Measurements from ENCODE around the gene PDLIM3. TPM values are rescaled to one million over a fixed set of nuclear protein-coding genes. Genes with fewer than 3 reads are reported as not detected.

Gene PDLIM3
- total and polyA plus RNA-seq, 4 donors, result 45.3 to 140 (median 90.3) TPM

DNA sequence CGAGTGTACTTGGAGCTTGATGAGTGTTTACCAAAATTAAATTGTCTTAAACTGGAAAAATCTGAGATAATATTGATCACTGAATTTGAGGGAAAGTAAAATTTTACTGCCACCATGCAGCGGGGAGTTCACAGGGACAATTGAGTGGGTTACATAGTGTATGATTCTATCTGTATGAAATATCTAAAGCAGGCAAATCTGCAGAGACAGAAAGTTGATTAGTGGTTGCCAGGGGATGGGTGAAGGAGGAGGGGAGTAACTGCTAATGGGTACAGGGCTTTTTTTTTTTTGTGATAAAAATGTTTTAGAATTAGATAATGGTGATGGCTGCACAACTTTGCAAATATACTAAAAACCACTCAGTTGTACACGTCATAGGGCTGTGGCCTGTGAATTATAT lies 35.4 kb upstream of the PDLIM3 start:
- H3K27me3 ChIP-seq (ENCODE audit: control insufficient read depth, insufficient read depth, low read length), result no peaks in the 10 kb centered on the region
- peaks cover 20% of the 10 kb centered on the region for H3K4me1 ChIP-seq (ENCODE audit: control insufficient read depth, insufficient read depth, low read length)
- H3K27ac ChIP-seq (ENCODE audit: low read depth, low read length), result no peak overlapping the region
- H3K9me3 ChIP-seq (ENCODE audit: control insufficient read depth, insufficient read depth, low read length), result no peaks in the 10 kb centered on the region
- WGBS (ENCODE audit: insufficient coverage), result 100% methylated on average over 2 of the region's 3 CpGs
- H3K36me3 ChIP-seq (ENCODE audit: control insufficient read depth, insufficient read depth, low read length), result no peaks in the 10 kb centered on the region
- no peak for DNase-seq (ENCODE audit: low read depth in 4 of 6, low spot score in 6 of 6)
- no peak overlapping the region for H3K4me3 ChIP-seq (ENCODE audit: low read depth, low read length)

DNA sequence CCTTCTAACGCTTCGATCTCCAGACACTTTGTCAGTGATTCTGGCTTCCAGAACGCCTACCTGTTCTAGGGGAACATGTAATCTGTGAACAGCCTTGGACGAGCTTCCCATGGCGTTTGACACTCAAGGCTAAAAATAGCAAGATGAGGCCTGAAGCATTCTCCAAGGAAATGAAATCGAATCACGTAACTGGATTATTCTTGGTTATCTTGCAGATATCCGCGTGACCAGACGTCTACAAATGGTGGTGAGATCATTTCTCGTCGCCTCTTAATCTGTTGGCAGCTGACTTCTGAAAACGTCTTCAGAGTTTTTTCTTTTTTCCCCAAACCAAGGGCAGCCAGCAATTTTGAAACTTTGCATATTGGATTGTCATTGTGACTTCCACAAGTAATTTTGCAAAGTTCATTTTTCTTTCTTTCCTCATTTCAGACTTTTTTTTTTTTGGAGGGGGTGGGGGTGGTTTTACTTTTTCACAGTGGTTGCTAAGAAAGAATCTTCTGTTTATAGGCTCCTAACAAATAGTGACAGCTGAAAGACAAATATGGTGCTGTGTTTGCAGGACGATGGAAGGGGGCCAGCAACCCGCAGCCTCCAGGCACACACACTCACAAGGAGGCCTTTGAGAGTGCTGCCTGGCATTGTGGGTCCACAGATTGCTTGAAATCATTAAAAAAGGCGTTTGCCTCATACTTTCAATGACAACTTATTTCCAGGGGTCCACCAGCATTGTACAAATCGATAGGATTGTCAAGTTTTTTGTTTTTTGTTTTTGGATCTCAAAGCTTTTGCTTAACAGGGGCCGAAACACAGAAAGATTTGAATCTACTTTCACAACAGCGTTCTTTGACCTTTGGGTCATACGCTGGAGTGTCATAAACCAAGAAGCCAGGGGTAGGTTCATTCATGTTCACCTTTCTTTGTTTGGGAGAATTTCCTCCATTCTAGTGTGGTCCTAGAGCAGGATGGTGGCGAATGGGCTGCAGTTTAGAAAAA lies 32.4 kb upstream of the PDLIM3 start:
- Histone ChIP-seq H3K9me3 (ENCODE audit: control insufficient read depth, insufficient read depth, low read length) (peaks cover 1% of the 10 kb centered on the region), H3K4me3 (ENCODE audit: low read depth, low read length) (no peak overlapping the region), H3K36me3 (ENCODE audit: control insufficient read depth, insufficient read depth, low read length) (no peaks in the 10 kb centered on the region), H3K4me1 (ENCODE audit: control insufficient read depth, insufficient read depth, low read length) (peaks cover 18% of the 10 kb centered on the region), H3K27me3 (ENCODE audit: control insufficient read depth, insufficient read depth, low read length) (no peaks in the 10 kb centered on the region), H3K27ac (ENCODE audit: low read depth, low read length) (peak overlapping the region; percentile 89)
- peak in 5 of 6 donors; percentile 58 to 91 (median 71) for DNase-seq (ENCODE audit: low read depth in 4 of 6, low spot score in 6 of 6)
- WGBS (ENCODE audit: insufficient coverage), result 36% methylated on average over 14 of the region's 21 CpGs

- Histone ChIP-seq H3K9me3 (ENCODE audit: control insufficient read depth, insufficient read depth, low read length) (peaks cover 1% of the 10 kb centered on the region), H3K4me1 (ENCODE audit: control insufficient read depth, insufficient read depth, low read length) (peaks cover 18% of the 10 kb centered on the region), H3K27ac (ENCODE audit: low read depth, low read length) (peak overlapping the region; percentile 89), H3K36me3 (ENCODE audit: control insufficient read depth, insufficient read depth, low read length) (no peaks in the 10 kb centered on the region), H3K27me3 (ENCODE audit: control insufficient read depth, insufficient read depth, low read length) (no peaks in the 10 kb centered on the region), H3K4me3 (ENCODE audit: low read depth, low read length) (no peak overlapping the region)
- 67% methylated on average over 1 of the region's 1 CpG for WGBS (ENCODE audit: insufficient coverage)
- peak in 5 of 6 donors; percentile 42 to 88 (median 56) for DNase-seq (ENCODE audit: low read depth in 4 of 6, low spot score in 6 of 6)
Observed at GRCh38 chr4:185566972-185567371, 31.7 kb upstream of the PDLIM3 start.

- Histone ChIP-seq H3K27me3 (ENCODE audit: control insufficient read depth, insufficient read depth, low read length) (no peaks in the 10 kb centered on the region), H3K27ac (ENCODE audit: low read depth, low read length) (peak overlapping the region; percentile 89)
Observed at GRCh38 chr4:185566425-185566824, 31.1 kb upstream of the PDLIM3 start.

DNA sequence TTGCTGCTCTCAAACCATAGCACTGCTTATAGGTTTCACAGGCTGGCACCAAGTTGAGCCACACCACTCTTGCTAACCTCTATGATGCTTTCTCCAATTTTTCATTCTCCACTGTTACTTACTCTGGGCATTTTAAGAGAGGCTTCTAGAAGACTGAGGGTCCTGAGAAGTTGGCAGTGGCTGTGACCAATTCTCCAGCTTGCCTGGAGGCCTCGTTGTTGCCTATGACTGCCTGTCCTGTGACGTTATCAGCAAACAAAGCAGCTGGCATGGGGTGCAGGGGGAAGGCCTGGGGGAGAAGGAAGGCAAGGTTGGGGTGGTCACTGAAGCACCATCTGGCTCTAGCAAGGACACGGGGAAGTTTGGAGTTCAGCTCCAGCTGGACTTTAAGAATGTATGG lies 30.4 kb upstream of the PDLIM3 start:
- 55% methylated on average over 3 of the region's 3 CpGs for WGBS (ENCODE audit: insufficient coverage)
- Histone ChIP-seq H3K27ac (ENCODE audit: low read depth, low read length) (no peak overlapping the region), H3K36me3 (ENCODE audit: control insufficient read depth, insufficient read depth, low read length) (no peaks in the 10 kb centered on the region), H3K27me3 (ENCODE audit: control insufficient read depth, insufficient read depth, low read length) (no peaks in the 10 kb centered on the region), H3K9me3 (ENCODE audit: control insufficient read depth, insufficient read depth, low read length) (peaks cover 1% of the 10 kb centered on the region), H3K4me1 (ENCODE audit: control insufficient read depth, insufficient read depth, low read length) (peaks cover 18% of the 10 kb centered on the region), H3K4me3 (ENCODE audit: low read depth, low read length) (no peak overlapping the region)
- DNase-seq (ENCODE audit: low read depth in 4 of 6, low spot score in 6 of 6), result no peak

More at GRCh38 chr4:185566425-185566824, 31.1 kb upstream of the PDLIM3 start:
- Histone ChIP-seq H3K9me3 (ENCODE audit: control insufficient read depth, insufficient read depth, low read length) (peaks cover 1% of the 10 kb centered on the region), H3K4me1 (ENCODE audit: control insufficient read depth, insufficient read depth, low read length) (peaks cover 18% of the 10 kb centered on the region), H3K36me3 (ENCODE audit: control insufficient read depth, insufficient read depth, low read length) (no peaks in the 10 kb centered on the region), H3K4me3 (ENCODE audit: low read depth, low read length) (no peak overlapping the region)
- WGBS (ENCODE audit: insufficient coverage), result 75% methylated on average over 4 of the region's 8 CpGs
- no peak for DNase-seq (ENCODE audit: low read depth in 4 of 6, low spot score in 6 of 6)

GRCh38 chr4:185564349-185564748 lies 29.0 kb upstream of the PDLIM3 start:
- H3K27ac ChIP-seq (ENCODE audit: low read depth, low read length), result no peak overlapping the region
- H3K36me3 ChIP-seq (ENCODE audit: control insufficient read depth, insufficient read depth, low read length), result no peaks in the 10 kb centered on the region
- DNase-seq (ENCODE audit: low read depth in 4 of 6, low spot score in 6 of 6), result no peak
- WGBS (ENCODE audit: insufficient coverage), result 100% methylated on average over 1 of the region's 3 CpGs
- peaks cover 1% of the 10 kb centered on the region for H3K9me3 ChIP-seq (ENCODE audit: control insufficient read depth, insufficient read depth, low read length)
- no peaks in the 10 kb centered on the region for H3K27me3 ChIP-seq (ENCODE audit: control insufficient read depth, insufficient read depth, low read length)
- peaks cover 18% of the 10 kb centered on the region for H3K4me1 ChIP-seq (ENCODE audit: control insufficient read depth, insufficient read depth, low read length)
- no peak overlapping the region for H3K4me3 ChIP-seq (ENCODE audit: low read depth, low read length)

- no peaks in the 10 kb centered on the region for H3K27me3 ChIP-seq (ENCODE audit: control insufficient read depth, insufficient read depth, low read length)
- no peak overlapping the region for H3K27ac ChIP-seq (ENCODE audit: low read depth, low read length)
- WGBS (ENCODE audit: insufficient coverage), result 92% methylated on average over 3 of the region's 3 CpGs
- no peak for DNase-seq (ENCODE audit: low read depth in 4 of 6, low spot score in 6 of 6)
- no peaks in the 10 kb centered on the region for H3K36me3 ChIP-seq (ENCODE audit: control insufficient read depth, insufficient read depth, low read length)
- peaks cover 9% of the 10 kb centered on the region for H3K4me1 ChIP-seq (ENCODE audit: control insufficient read depth, insufficient read depth, low read length)
- no peak overlapping the region for H3K4me3 ChIP-seq (ENCODE audit: low read depth, low read length)
- H3K9me3 ChIP-seq (ENCODE audit: control insufficient read depth, insufficient read depth, low read length), result peaks cover 3% of the 10 kb centered on the region
Observed at GRCh38 chr4:185562531-185562930, 27.2 kb upstream of the PDLIM3 start.

GRCh38 chr4:185560316-185560715 lies 25.0 kb upstream of the PDLIM3 start:
- peaks cover 3% of the 10 kb centered on the region for H3K9me3 ChIP-seq (ENCODE audit: control insufficient read depth, insufficient read depth, low read length)
- WGBS (ENCODE audit: insufficient coverage), result 89% methylated on average over 4 of the region's 5 CpGs
- no peak for DNase-seq (ENCODE audit: low read depth in 4 of 6, low spot score in 6 of 6)
- H3K36me3 ChIP-seq (ENCODE audit: control insufficient read depth, insufficient read depth, low read length), result no peaks in the 10 kb centered on the region
- H3K27me3 ChIP-seq (ENCODE audit: control insufficient read depth, insufficient read depth, low read length), result no peaks in the 10 kb centered on the region
- no peak overlapping the region for H3K4me3 ChIP-seq (ENCODE audit: low read depth, low read length)
- no peak overlapping the region for H3K27ac ChIP-seq (ENCODE audit: low read depth, low read length)
- H3K4me1 ChIP-seq (ENCODE audit: control insufficient read depth, insufficient read depth, low read length), result no peaks in the 10 kb centered on the region

DNA sequence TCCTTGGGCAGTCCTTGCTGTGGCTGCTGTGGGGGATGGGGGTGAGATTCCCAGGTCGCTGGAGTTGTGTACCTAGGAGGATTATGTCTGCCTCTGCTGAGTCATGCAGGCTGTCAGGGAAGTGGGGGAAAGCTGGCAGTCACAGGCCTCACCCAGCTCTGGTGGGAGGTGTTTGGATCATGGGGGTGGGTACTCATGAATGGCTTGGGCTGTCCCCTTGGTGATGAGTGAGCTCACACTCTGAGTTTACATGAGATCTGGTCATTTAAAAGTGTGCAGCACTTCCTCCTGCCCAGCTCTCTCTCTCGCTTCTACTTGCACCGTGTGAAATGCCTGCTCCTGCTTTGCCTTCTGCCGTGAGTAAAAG lies 24.6 kb upstream of the PDLIM3 start:
- H3K4me3 ChIP-seq (ENCODE audit: low read depth, low read length), result no peak overlapping the region
- no peaks in the 10 kb centered on the region for H3K36me3 ChIP-seq (ENCODE audit: control insufficient read depth, insufficient read depth, low read length)
- H3K9me3 ChIP-seq (ENCODE audit: control insufficient read depth, insufficient read depth, low read length), result peaks cover 2% of the 10 kb centered on the region
- H3K27ac ChIP-seq (ENCODE audit: low read depth, low read length), result no peak overlapping the region
- no peaks in the 10 kb centered on the region for H3K4me1 ChIP-seq (ENCODE audit: control insufficient read depth, insufficient read depth, low read length)
- DNase-seq (ENCODE audit: low read depth in 4 of 6, low spot score in 6 of 6), result no peak
- 57% methylated on average over 4 of the region's 4 CpGs for WGBS (ENCODE audit: insufficient coverage)
- H3K27me3 ChIP-seq (ENCODE audit: control insufficient read depth, insufficient read depth, low read length), result no peaks in the 10 kb centered on the region
